Tibial artery (tissue), 4 donors: ENCODE results near the gene FSTL5.

Source experiments
- DNase-seq, 2 donors: peaks; one replicate each; pipeline ENCODE4 v3.0.0-alpha.2; 2019
- H3K27ac ChIP-seq, 2 donors: fragments of 200-600 bp; sonication (generic) in 1 of 2; 1 replicate in 1 of 2; 2 replicates in 1 of 2; pipeline ENCODE4 v1.5.1; 2018 to 2019; ENCODE audit warnings: mild to moderate bottlenecking in 1 of 2
- H3K27me3 ChIP-seq, 2 donors: fragments of 200-600 bp; sonication (generic) in 1 of 2; one replicate each; pipeline versions ENCODE4 v1.5.1 to v1.6.0; 2016 to 2019
- H3K36me3 ChIP-seq, 3 donors: fragments of 200-600 bp; sonication (generic) in 2 of 3; one replicate each; pipeline ENCODE4 v1.5.1; 2016 to 2019; ENCODE audit warnings: mild to moderate bottlenecking in 2 of 3
- H3K4me1 ChIP-seq, 4 donors: fragments of 200-600 bp; sonication (generic) in 2 of 4; 1 replicate in 3 of 4; 2 replicates in 1 of 4; pipeline ENCODE4 v1.5.1; 2016 to 2019
- H3K4me3 ChIP-seq, 2 donors: fragments of 200-600 bp; sonication (generic) in 1 of 2; 1 replicate in 1 of 2; 2 replicates in 1 of 2; pipeline ENCODE4 v1.5.1; 2018 to 2019; ENCODE audit warnings: mild to moderate bottlenecking in 2 of 2
- H3K9me3 ChIP-seq, 3 donors: fragments of 200-600 bp; sonication (generic) in 1 of 3; one replicate each; pipeline ENCODE4 v1.5.1; 2016 to 2019
- CTCF ChIP-seq, 2 experiments: fragments of 200-600 bp in 1 of 2; fragments of 450-650 bp in 1 of 2; IDR thresholded peaks; one replicate each; pipeline ENCODE4 v1.5.1; 2017 to 2019; ENCODE audit warnings: antibody characterized with exemption in 2 of 2, mild to moderate bottlenecking in 1 of 2, moderate library complexity in 1 of 2
- intact Hi-C: fragments of 100-400 bp; cut with DNase I; formaldehyde crosslinking; loops from one replicate; pipeline ENCODE4 v1.15.0; 2023; ENCODE audit warnings: low total_unique reads

Gene FSTL5

GRCh38 chr4:161336016-161336530, 827.7 kb downstream of the FSTL5 start:
- no peak for TF ChIP-seq CTCF (IDR thresholded peaks at IDR 0.05)
- intact Hi-C loops: no loop called here
- H3K27ac ChIP-seq: no peak overlapping the region
- H3K27me3 ChIP-seq: no peaks in the 10 kb centered on the region
- H3K9me3 ChIP-seq: no peaks in the 10 kb centered on the region
- H3K4me3 ChIP-seq: no peak overlapping the region
- DNase-seq: no peak
- H3K4me1 ChIP-seq: no peaks in the 10 kb centered on the region
- H3K36me3 ChIP-seq: no peaks in the 10 kb centered on the region
